IPS-18a (cell line): ENCODE results near the gene SCP2.
"Not testable (repeated sequence)": the region's sequence is repeated elsewhere in the genome, so short reads cannot be mapped to it uniquely, and the experiment has no call there.

Experiments used
- H3K27ac ChIP-seq: one replicate; pipeline ENCODE4 v1.5.1; 2013; ENCODE audit warnings: low read length
- H3K27me3 ChIP-seq: one replicate; pipeline ENCODE4 v1.6.1; 2013; ENCODE audit warnings: mild to moderate bottlenecking, low read length; ENCODE audit not compliant: control insufficient read depth, insufficient read depth
- H3K36me3 ChIP-seq: one replicate; pipeline ENCODE4 v1.6.1; 2013; ENCODE audit warnings: low read depth, low read length; ENCODE audit not compliant: control insufficient read depth
- H3K4me1 ChIP-seq: one replicate; pipeline ENCODE4 v1.6.1; 2013; ENCODE audit warnings: low read depth, low read length; ENCODE audit not compliant: control insufficient read depth
- H3K4me3 ChIP-seq: one replicate; pipeline ENCODE4 v1.5.1; 2013; ENCODE audit warnings: low read length
- H3K9ac ChIP-seq: one replicate; pipeline ENCODE4 v1.6.1; 2013; ENCODE audit warnings: mild to moderate bottlenecking, low read length, moderate library complexity
- H3K9me3 ChIP-seq: one replicate; pipeline ENCODE4 v1.6.1; 2013; ENCODE audit warnings: low read depth, low read length; ENCODE audit not compliant: control insufficient read depth

SCP2 gene

DNA sequence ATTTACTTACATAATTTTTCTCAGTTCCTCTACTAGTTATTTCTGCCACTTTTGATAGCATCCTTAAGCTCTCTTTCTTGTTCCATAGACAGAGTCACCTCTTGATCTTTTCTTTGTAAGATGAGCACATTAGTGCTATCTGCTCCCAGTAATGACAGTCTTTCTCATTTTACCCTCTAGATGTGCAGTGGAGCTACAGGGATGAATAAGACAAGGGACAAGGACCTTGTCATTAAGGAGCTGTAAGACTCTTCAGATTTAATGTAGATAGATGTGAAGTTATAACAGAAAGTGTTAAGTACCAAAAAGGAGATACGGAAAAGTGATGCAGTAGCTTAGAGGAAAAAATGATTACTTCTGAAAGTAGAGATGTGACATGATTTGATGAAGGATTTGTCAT lies 20.4 kb downstream of the SCP2 start:
- Histone ChIP-seq H3K9me3 (no peaks in the 10 kb centered on the region), H3K27ac (no peak overlapping the region), H3K27me3 (no peaks in the 10 kb centered on the region), H3K9ac (no peak overlapping the region), H3K4me3 (no peak overlapping the region), H3K4me1 (no peaks in the 10 kb centered on the region), H3K36me3 (no peaks in the 10 kb centered on the region)

DNA sequence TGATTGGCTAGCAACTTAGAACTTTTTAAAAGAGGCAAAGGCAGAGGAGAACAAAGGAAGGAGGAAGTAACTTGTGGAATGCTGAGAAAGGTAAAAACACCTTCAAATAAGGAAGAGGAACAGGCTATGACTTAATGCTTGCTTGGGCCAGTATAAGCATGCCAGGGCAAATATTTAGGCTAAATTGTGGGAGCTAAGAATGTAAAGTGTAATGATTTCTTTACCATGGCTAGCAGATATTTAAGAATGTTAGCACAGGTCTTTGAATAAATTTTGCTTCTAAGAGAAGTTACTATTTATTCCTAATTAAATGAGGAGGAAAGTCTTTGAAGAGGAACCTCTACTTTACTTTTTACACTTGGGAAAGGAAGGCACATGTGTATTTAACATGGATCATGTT lies 22.5 kb downstream of the SCP2 start:
- not testable (repeated sequence) for H3K4me1 ChIP-seq, H3K4me3 ChIP-seq, H3K9ac ChIP-seq, H3K36me3 ChIP-seq, H3K9me3 ChIP-seq, H3K27ac ChIP-seq, H3K27me3 ChIP-seq

DNA sequence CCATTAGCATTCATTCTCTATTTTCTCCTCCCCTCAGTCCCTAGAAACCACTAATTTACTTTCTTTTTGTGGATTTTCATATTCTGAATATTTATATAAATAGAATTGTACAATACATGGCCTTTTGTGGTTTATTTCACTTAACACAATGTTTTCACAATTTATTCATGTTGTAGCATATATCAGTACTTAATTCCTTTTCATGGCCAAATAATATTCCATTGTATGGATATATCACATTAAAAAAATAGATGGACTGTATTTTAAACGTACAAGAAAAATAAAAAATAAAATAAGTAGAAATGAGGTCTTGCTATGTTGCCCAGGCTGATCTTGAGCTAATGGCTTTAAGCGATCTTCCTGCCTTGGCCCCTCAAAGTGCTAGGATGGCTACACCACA lies 25.0 kb downstream of the SCP2 start:
- Histone ChIP-seq H3K27ac (no peak overlapping the region), H3K9ac (no peak overlapping the region), H3K36me3 (no peaks in the 10 kb centered on the region), H3K4me1 (no peaks in the 10 kb centered on the region), H3K27me3 (no peaks in the 10 kb centered on the region), H3K9me3 (no peaks in the 10 kb centered on the region), H3K4me3 (no peak overlapping the region)

DNA sequence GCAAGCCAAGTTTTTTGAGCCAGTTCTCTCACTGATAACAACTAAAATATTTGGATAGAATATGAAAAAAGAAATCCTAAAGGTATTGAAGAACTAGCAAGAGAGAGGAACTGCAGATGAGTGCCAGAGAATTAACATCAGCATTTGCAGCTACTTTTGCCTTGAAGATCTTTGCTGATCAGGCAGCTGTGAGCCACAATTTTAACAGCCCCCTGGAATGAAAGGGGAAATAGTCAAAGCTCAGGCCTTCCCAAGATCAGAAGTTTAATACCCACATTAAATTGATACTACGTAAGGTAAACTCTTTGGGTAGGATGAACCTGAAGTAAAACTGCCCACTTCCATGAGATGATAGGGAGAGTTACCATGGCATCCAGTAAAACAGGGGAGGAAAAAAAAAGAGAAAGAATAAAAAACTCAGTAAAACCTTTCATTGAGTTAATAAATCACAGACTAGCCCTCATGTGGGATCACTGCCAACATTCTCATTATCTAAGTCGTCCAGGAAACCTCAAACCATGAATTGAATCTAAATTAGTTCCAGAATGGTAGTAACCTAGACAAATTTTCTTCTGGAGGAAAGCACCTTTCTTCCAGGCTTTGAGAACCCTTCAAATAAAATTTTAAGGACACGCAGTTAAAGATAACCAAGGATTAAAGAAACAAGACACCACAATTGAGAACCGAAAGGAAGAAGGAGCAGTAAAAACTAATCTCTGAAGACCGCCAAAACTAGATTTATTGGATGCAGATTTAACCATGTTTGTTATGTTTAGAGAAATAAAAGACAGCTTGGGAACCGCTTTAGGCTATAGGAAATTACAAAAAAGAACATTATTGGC lies 28.3 kb downstream of the SCP2 start:
- Histone ChIP-seq H3K27ac (no peak overlapping the region), H3K27me3 (no peaks in the 10 kb centered on the region), H3K36me3 (no peaks in the 10 kb centered on the region), H3K9me3 (no peaks in the 10 kb centered on the region), H3K4me1 (no peaks in the 10 kb centered on the region), H3K9ac (no peak overlapping the region), H3K4me3 (no peak overlapping the region)

DNA sequence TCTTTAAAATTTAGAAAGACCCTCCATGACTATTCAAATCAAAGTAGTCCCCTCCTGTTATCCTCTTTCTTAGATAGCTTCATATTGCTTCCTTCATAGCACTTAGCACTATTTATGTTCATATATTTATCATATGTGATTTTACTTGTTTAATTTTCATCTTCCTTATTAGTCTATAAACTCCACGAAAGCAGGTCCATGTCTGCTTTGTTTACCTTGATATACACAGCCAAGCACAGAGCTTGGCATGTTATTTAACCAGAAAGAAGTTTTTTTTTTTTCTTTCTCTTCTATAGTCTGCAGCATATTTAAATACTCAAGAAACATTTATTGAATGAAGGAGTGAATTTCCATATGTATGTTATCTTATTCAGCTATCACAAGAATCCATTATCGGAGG lies 36.0 kb downstream of the SCP2 start:
- Histone ChIP-seq H3K9ac (no peak overlapping the region), H3K4me1 (no peaks in the 10 kb centered on the region), H3K4me3 (no peak overlapping the region), H3K9me3 (no peaks in the 10 kb centered on the region), H3K27me3 (no peaks in the 10 kb centered on the region), H3K36me3 (no peaks in the 10 kb centered on the region), H3K27ac (no peak overlapping the region)

DNA sequence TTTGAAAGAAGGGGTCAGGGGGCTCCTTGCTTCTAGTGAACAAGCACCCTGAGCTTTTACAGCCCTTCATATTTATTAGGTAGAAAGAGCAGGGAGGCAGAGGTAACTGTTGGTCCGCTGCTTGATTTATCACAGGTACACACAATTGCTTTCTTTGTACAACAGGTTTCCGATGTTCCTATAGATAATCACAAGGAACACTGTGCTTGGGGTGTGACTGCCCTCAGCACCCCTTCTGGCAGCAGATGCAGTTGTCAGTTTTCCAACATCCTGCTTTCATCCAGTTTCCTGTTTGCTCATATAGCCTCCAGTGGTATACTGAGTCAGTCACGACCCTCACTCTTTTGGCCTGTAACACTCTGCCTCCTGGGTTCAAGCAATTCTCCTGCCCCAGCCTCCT lies 40.6 kb downstream of the SCP2 start:
- H3K9me3 ChIP-seq: no peaks in the 10 kb centered on the region
- H3K4me1 ChIP-seq: no peaks in the 10 kb centered on the region
- no peaks in the 10 kb centered on the region for H3K36me3 ChIP-seq
- no peak overlapping the region for H3K27ac ChIP-seq
- no peak overlapping the region for H3K9ac ChIP-seq
- H3K4me3 ChIP-seq: no peak overlapping the region
- H3K27me3 ChIP-seq: no peaks in the 10 kb centered on the region

DNA sequence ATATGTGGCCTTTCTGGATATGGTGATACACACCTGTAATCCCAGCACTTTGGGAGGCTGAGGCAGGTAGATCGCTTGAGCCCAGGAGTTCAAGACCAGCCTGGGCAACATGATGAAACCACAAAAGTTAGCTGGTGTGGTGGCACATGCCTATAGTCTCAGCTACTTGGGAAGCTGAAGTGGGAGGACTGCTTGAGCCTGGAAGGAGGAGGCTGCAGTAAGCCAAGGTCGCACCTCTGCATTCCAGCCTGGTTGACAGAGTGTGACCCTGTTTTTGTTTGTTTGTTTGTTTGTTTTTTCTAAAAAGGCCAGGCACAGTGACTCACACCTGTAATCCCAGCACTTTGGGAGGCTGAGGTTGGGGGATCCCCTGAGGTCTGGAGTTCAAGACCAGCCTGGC lies 42.2 kb downstream of the SCP2 start:
- not testable (repeated sequence) for H3K4me1 ChIP-seq, H3K9me3 ChIP-seq, H3K36me3 ChIP-seq, H3K9ac ChIP-seq, H3K4me3 ChIP-seq, H3K27me3 ChIP-seq, H3K27ac ChIP-seq

DNA sequence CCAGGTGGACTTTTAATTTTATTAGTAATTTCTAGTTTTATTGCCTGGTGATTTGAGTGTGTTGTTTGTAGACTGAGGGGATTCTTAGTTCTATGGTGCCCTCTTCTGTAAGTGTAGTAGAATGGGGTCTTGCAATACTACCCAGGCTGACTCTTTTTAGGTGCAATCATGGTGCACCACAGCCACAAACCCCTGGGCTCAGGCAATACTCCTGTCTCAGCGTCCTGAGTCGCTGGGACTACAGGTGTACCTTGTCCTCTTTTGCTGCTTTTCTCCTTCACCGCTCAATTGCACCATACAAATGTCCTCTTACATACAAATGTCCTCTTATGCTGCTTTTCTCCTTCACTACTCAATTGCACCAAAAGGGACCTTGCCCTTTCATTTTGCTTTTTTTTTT lies 43.1 kb downstream of the SCP2 start:
- H3K27me3 ChIP-seq: no peaks in the 10 kb centered on the region
- H3K4me3 ChIP-seq: no peak overlapping the region
- no peak overlapping the region for H3K27ac ChIP-seq
- no peaks in the 10 kb centered on the region for H3K9me3 ChIP-seq
- no peaks in the 10 kb centered on the region for H3K36me3 ChIP-seq
- H3K4me1 ChIP-seq: no peaks in the 10 kb centered on the region
- no peak overlapping the region for H3K9ac ChIP-seq

DNA sequence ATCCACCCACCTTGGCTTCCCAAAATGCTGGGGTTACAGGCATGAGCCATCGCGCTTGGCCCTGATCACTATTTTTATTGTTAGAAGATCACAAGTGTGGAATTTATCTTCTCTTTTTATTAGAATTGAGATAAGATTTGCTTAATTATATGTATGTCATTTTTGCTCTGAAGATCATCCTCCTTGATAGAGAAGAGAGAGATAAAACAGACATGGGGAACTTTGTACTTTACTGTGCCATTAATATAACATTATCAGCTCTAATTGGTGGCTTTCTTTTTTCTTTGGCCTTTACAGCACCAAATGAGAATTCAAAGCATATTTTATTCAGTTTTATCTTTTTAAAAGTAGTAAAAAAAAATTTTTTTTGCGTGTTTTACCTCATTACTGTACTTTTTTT lies 46.8 kb downstream of the SCP2 start:
- no peak overlapping the region for H3K9ac ChIP-seq
- H3K27me3 ChIP-seq: no peaks in the 10 kb centered on the region
- H3K4me1 ChIP-seq: peaks cover 19% of the 10 kb centered on the region
- H3K27ac ChIP-seq: no peak overlapping the region
- no peaks in the 10 kb centered on the region for H3K36me3 ChIP-seq
- no peak overlapping the region for H3K4me3 ChIP-seq
- no peaks in the 10 kb centered on the region for H3K9me3 ChIP-seq

DNA sequence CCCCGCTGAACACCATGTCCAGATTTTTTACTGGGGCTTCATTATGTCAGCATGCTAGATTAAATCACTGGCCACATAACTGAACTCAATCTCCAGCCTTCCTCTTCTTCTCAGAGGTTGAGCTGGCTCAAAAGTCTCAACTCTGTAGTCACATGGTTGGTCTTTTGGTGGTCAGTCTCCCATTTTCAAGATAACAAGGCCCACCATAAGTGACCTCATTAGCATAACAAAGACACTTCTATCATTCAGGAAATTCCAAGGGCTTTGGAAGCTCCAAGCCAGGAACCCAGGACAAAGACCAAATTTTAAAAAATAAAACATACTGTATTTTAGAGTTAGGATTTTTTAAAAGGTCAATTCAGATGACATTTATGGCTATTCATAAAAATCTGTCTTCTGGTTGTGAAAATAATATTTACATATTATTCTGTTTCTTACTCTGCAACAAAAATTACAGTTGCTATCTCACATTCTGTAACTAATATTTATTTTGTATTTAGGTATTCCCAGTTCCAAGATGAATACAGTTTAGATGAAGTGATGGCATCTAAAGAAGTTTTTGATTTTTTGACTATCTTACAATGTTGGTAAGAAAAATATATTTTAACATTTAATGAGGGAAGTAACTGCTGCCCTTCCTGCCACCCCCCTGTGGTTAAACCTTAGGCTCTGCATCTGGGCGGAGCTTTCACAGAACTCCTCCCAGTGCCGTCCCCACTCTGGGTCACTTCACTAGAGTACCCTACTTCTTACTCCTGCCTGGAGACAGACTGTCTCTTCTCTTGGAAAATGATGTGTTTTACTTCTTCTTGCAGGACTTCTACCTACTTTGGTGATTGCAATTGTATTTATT lies 49.3 kb downstream of the SCP2 start:
- peak overlapping the region; percentile 31 for H3K9ac ChIP-seq
- no peaks in the 10 kb centered on the region for H3K36me3 ChIP-seq
- peak overlapping the region; percentile 34 for H3K4me3 ChIP-seq
- peaks cover 19% of the 10 kb centered on the region for H3K4me1 ChIP-seq
- peak overlapping the region; percentile 72 for H3K27ac ChIP-seq
- H3K9me3 ChIP-seq: no peaks in the 10 kb centered on the region
- no peaks in the 10 kb centered on the region for H3K27me3 ChIP-seq

DNA sequence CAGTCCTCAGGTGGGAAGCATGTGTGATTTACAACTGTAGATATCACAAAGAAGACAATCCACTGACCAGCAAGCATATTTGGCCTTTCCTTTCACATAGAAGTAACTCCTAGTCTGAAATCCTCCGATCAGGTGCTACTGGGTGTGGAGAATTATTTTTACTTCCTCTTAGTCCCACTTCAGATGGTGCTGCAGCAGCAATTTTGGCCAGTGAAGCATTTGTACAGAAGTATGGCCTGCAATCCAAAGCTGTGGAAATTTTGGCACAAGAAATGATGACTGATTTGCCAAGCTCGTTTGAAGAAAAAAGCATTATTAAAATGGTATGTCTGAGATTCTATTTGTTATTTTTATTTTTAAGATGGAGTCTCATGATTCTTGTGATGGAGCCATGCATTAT lies 51.0 kb downstream of the SCP2 start:
- H3K4me1 ChIP-seq: peaks cover 19% of the 10 kb centered on the region
- H3K9ac ChIP-seq: no peak overlapping the region
- H3K9me3 ChIP-seq: no peaks in the 10 kb centered on the region
- no peak overlapping the region for H3K4me3 ChIP-seq
- H3K36me3 ChIP-seq: no peaks in the 10 kb centered on the region
- H3K27ac ChIP-seq: no peak overlapping the region
- no peaks in the 10 kb centered on the region for H3K27me3 ChIP-seq

DNA sequence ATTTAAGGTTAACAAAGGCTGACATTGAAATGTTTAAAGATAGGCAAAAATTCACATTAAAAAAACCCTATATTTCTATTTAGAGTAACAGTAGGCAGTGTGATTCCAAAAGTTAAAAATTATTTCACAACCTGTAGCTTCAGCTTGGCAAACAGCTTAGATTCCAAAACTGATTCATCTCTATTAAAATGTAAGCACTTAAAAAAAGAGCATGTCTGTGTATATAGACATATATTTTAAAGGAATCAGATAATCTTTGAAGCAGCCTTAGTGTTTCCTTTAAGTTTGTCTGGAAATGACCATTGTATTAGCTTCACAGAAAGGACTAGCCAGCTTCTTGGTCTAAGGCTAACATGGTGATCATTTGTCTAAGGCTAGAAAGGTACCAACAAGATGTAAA lies 65.7 kb downstream of the SCP2 start:
- not testable (repeated sequence) for H3K27me3 ChIP-seq, H3K36me3 ChIP-seq, H3K4me3 ChIP-seq, H3K9me3 ChIP-seq, H3K4me1 ChIP-seq, H3K9ac ChIP-seq, H3K27ac ChIP-seq
